ENCODE measurements around the gene MMP17.

The MMP17 gene

GRCh38 chr12:131827961-131828534 is at the start of gene MMP17:
MMP17 (plus strand) TSS chr12:131828393; CDS start chr12:131828495, 102 bp downstream.
- no peak for DNase-seq

DNA sequence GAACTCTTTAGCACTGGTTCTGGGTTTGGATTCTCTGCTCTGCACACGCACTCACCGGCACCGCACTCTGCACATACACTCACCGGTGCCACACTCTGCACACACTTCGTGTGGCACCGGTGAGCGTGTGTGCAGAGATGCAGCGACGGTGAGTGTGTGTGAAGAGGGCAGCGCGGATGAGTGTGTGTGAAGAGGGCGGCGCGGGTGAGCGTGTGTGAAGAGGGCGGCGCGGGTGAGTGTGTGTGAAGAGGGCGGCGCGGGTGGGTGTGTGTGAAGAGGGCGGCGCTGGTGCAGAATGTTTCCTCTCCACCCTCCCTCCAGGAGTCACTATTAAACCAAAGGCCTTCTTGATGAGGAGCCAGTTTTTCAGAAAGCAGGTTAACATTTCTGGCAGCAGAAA is 49.2 kb upstream of the MMP17 start:
- no peak for DNase-seq

GRCh38 chr12:131782061-131782460 is 46.1 kb upstream of the MMP17 start:
- no peak for DNase-seq

GRCh38 chr12:131783915-131784541 is 44.2 kb upstream of the MMP17 start:
- DNase-seq, result no peak

GRCh38 chr12:131784909-131785762 is 43.1 kb upstream of the MMP17 start:
- no peak for DNase-seq

GRCh38 chr12:131785763-131786330 is 42.3 kb upstream of the MMP17 start:
- no peak for DNase-seq

DNA sequence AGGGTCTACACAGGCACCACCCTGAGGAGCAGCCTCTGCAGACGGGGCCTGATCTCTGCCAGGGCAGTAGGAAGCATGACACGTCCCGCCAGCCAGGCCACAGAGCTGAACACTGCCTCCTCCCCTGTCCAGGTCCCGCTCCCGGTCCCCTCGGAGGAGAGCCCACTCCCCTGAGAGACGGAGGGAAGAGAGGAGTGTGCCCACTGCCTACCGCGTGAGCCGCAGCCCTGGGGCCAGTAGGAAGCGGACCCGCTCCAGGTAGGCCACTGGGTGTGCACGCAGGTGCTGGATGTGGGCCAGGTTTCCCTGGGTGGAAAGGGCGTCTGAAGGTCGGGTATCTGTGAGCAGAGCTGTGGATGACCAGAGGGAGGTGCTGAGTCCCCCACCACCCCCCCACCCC is 41.9 kb upstream of the MMP17 start:
- no peak for DNase-seq

DNA sequence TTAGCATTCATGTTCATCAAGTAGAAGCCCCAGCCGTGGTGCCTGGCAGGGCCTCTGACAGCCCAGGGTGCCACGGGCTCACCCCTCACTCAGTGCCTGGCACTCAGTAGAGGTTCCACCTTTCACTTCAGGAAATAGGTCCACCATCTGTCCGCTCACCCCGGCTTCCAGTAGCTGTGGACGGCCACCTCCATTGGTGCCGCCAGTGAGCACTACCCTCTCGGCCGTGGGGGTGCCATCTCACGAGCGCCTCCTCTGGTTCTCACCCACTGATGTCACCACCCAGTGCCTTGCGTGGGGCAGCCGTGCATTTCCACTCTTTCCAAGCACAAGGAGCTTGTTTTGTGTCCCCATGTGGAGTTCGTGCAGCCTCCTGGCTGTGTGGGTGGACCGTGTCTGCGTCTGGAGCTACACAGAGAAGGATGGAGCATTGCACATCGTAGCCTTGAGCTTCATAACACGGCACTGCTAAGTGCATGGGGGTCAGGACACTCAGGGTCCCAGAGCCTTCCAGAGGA is 41.0 kb upstream of the MMP17 start:
- no peak for DNase-seq

GRCh38 chr12:131788070-131788469 is 40.1 kb upstream of the MMP17 start:
- no peak for DNase-seq

GRCh38 chr12:131789638-131790037 is 38.6 kb upstream of the MMP17 start:
- no peak for DNase-seq

- DNase-seq, result no peak
Observed at GRCh38 chr12:131793243-131794022, 34.8 kb upstream of the MMP17 start.

DNA sequence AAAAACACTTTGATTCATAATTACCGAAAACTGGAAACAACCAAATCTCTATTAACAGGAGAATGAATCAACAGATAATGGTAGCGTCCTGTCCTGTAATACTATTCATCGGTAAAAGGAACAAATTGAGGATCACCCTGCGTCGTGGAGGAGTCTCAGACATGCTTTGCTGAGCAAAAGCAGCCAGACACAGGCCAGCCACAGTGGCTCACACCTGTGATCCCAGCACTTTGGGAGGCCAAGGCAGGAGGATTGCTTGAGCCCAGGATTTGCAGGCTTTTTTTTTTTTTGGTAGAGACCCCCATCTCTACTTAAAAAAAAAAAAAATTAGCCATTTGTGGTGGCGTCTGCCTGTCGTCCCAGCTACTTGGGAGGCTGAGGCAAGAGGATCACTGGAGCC is 34.1 kb upstream of the MMP17 start:
- no peak for DNase-seq

DNA sequence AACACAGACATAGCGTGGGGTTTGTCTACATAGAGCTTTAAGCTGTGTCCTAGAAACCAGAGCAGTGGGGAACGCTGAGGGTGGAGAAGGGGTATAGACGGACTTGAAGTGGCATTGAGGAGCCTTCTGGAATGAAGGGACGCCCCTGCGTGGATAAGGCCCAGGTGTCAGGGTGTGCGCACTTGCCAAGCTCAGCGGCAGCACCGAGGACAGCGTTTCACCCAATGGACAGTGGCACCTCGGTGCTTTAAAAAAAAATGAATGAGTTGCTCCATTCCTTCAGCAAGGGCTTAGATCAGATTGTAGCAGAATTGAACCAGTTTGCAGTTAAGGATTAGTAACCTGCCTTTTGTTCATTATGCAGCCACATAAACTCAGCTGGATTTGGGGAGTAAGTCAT is 33.6 kb upstream of the MMP17 start:
- no peak for DNase-seq

DNA sequence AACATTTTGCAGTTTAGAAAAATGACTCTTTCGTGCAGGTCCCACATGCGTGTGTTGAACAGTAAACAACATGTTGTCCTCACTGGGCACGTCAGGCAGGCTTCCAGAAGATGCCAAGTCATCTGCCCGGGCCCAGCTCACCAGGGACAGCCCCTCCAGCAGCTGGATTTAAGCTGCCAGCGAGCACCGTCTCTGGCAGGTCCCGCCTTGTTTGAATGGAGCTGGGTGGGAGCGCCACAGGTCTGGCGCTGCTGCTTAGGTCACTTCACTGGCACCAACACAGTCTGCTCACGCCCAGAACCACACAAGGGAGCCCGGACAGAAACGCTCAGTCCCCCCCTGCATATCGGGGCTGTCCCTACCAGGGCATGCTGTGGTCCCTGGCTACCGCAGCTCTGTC is 33.1 kb upstream of the MMP17 start:
- no peak for DNase-seq

DNA sequence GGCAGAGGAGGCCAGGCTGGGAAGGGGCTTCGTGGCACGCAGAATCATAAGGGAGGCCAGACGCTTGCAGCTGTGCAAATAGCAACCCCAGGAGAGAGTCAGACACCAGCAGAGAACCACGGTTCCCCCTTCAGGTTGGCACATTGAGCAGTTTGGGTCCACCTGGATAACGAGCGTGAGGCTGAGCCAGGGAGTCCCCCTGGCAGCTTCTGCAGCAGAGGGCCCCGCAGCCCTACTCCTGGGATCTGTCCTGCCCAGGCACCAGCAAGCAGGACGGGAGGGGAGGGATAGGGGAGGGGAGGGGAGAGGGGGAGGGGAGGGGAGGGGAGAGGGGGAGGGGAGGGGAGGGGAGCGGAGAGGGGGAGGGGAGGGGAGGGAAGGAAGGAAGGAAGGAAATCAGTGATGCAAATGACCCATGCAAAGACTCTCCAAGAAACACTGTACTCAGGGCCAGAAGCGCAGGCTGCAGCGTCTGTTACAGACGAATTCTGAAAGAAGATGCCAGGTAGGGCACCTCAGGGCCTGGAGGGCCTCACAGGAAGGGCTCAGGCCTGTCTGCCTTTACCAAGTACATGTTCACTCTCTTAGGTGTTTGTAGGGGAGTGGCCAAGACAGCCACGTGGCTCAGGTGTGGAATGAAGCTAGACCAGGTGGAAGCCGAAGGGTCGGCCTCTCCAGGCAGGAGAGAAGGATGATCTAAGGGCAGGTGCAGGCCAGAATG is 32.3 kb upstream of the MMP17 start:
- no peak for DNase-seq

DNA sequence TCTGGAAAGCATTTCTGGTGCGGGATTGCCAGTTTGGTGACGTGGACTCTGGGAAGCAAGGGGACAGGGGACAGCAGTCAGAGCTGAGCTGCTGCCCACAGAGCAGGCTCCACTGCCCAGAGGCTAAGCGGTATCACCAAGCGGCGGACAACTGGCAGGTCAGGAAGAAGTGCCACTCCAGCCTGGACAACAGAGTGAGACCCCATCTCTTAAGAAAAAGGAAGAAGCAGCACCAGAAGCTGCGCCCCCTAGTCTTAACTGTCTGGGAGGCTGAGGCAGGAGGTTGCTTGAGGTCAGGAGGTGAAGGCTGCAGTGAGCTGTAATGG is 31.8 kb upstream of the MMP17 start:
- no peak for DNase-seq

GRCh38 chr12:131796754-131797587 is 31.2 kb upstream of the MMP17 start:
- DNase-seq, result no peak

- no peak for DNase-seq
Observed at GRCh38 chr12:131797588-131797934, 30.6 kb upstream of the MMP17 start.

DNA sequence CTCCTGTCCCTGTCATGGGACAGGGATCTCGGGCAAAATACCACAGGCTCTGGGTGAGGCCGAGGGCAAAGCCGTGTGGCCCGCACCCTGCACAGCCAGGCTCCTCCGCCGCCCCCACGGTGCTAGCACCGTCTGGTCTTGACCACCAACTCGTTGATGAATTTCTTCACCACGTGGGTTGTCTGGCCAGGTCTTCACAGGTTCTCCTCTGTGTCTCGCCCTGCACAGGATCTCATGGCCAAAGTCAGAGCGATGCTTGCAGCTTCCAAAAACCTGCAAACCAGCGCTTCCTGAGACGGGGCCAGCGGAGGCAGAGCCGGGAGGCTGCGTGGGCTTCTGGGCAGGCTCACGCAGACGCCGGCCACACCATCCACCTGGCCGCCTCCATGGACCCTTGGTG is 29.0 kb upstream of the MMP17 start:
- no peak for DNase-seq

GRCh38 chr12:131799828-131800593 is 28.2 kb upstream of the MMP17 start:
- no peak for DNase-seq
